Measurements from ENCODE around the gene FBXO31. TPM values are rescaled to one million over a fixed set of nuclear protein-coding genes. Genes with fewer than 3 reads are reported as not detected.
"Not testable (repeated sequence)": the region's sequence is repeated elsewhere in the genome, so short reads cannot be mapped to it uniquely, and the experiment has no call there.

The FBXO31 gene
- total RNA-seq, 1 donor from 2014 or later, result 28.9 TPM

GRCh38 chr16:87390641-87391323 lies 7.2 kb upstream of the FBXO31 start:
- H3K36me3 ChIP-seq (ENCODE audit: control insufficient read depth, insufficient read depth, low read length), result no peaks in the 10 kb centered on the region
- no peak for DNase-seq (ENCODE audit: low read depth)
- no peak for TF ChIP-seq CTCF (IDR thresholded peaks at IDR 0.05; ENCODE audit: insufficient read depth, low read length, poor library complexity, severe bottlenecking)
- no peak overlapping the region for H3K4me3 ChIP-seq (ENCODE audit: low read depth, low read length)
- H3K27me3 ChIP-seq (ENCODE audit: control insufficient read depth, insufficient read depth, low read length), result no peaks in the 10 kb centered on the region

GRCh38 chr16:87389914-87390313 lies 6.3 kb upstream of the FBXO31 start:
- H3K27me3 ChIP-seq (ENCODE audit: control insufficient read depth, insufficient read depth, low read length); H3K4me3 ChIP-seq (ENCODE audit: low read depth, low read length); DNase-seq (ENCODE audit: low read depth); H3K36me3 ChIP-seq (ENCODE audit: control insufficient read depth, insufficient read depth, low read length): not testable (repeated sequence)

- no peak for DNase-seq (ENCODE audit: low read depth)
- no peak overlapping the region for H3K4me3 ChIP-seq (ENCODE audit: low read depth, low read length)
- TF ChIP-seq CTCF (IDR thresholded peaks at IDR 0.05; ENCODE audit: insufficient read depth, low read length, poor library complexity, severe bottlenecking), result no peak
- no peaks in the 10 kb centered on the region for H3K27me3 ChIP-seq (ENCODE audit: control insufficient read depth, insufficient read depth, low read length)
- no peaks in the 10 kb centered on the region for H3K36me3 ChIP-seq (ENCODE audit: control insufficient read depth, insufficient read depth, low read length)
Measured at GRCh38 chr16:87389245-87389644, 5.7 kb upstream of the FBXO31 start.

- DNase-seq (ENCODE audit: low read depth), result no peak
- TF ChIP-seq CTCF (IDR thresholded peaks at IDR 0.05; ENCODE audit: insufficient read depth, low read length, poor library complexity, severe bottlenecking), result no peak
- H3K4me3 ChIP-seq (ENCODE audit: low read depth, low read length), result no peak overlapping the region
- H3K27me3 ChIP-seq (ENCODE audit: control insufficient read depth, insufficient read depth, low read length), result no peaks in the 10 kb centered on the region
- H3K36me3 ChIP-seq (ENCODE audit: control insufficient read depth, insufficient read depth, low read length), result no peaks in the 10 kb centered on the region
Measured at GRCh38 chr16:87388818-87389134, 5.2 kb upstream of the FBXO31 start.

- TF ChIP-seq CTCF (IDR thresholded peaks at IDR 0.05; ENCODE audit: insufficient read depth, low read length, poor library complexity, severe bottlenecking), result no peak
- DNase-seq (ENCODE audit: low read depth), result peak; percentile 99
- H3K27me3 ChIP-seq (ENCODE audit: control insufficient read depth, insufficient read depth, low read length), result no peaks in the 10 kb centered on the region
- no peak overlapping the region for H3K4me3 ChIP-seq (ENCODE audit: low read depth, low read length)
- H3K36me3 ChIP-seq (ENCODE audit: control insufficient read depth, insufficient read depth, low read length), result no peaks in the 10 kb centered on the region
Measured at GRCh38 chr16:87387942-87388817, 4.6 kb upstream of the FBXO31 start.

- not testable (repeated sequence) for DNase-seq (ENCODE audit: low read depth); H3K27me3 ChIP-seq (ENCODE audit: control insufficient read depth, insufficient read depth, low read length); H3K36me3 ChIP-seq (ENCODE audit: control insufficient read depth, insufficient read depth, low read length)
- peak overlapping the region; percentile 77 for H3K4me3 ChIP-seq (ENCODE audit: low read depth, low read length)
Measured at GRCh38 chr16:87384875-87385167, 1.2 kb upstream of the FBXO31 start.
